ENCODE data around the gene ZEB2.

The ZEB2 gene

DNA sequence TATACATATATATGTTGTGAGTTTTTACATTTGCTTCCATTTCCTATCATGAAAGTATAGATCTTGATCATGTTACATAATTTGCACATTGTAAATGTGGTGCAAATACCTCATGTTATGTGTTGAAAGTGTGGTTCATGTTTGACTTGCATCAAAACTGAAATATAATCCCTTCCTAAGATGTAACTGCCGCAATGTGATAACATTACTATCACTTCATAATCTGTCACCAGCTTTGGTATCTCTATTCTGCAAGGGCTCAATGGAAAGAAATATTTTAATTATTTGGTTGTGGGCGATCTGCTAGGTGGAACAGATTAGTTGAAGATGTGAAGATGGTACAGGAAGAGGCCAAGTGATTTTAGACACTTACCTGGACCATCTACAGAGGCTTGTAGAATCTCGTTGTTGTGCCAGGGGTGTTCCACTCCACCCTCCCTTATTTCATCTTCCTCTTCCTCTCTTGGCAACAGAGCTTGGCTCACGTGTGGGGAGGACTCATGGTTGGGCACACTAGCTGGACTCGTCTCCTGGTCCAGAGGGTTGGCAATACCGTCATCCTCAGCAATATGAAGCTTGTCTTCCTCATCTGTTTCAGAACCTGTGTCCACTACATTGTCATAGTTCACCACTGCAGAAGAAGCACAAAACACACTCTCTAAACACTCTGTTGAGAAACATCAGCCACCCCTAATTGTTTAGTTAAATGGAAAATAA, 90.4 kb downstream of the ZEB2 start:
- no peak for DNase-seq (ENCODE audit: extremely low read depth in 1 of 2, low read depth in 1 of 2)

- no peak for DNase-seq (ENCODE audit: extremely low read depth in 1 of 2, low read depth in 1 of 2)
These were observed 92.9 kb downstream of the ZEB2 start for GRCh38 chr2:144426981-144427479.

DNA sequence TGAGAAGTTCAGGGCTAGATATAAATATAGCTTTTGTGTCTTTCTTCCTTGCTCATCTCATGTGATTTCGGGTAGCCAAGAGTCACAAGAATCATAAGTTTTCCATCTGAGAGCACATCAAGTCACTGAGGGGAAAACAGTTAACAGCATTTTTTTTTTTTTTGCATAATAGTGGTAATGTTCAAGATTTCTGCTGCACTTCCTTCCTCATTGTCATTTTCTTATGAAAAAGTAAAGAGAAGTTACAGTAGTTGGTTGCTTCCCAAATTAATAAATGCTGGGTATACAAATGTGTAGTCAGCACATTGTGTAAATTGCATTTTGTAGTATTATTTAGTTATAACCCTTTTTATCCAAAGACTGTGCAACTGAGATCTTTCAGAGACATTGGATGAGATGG, 93.6 kb downstream of the ZEB2 start:
- no peak for DNase-seq (ENCODE audit: extremely low read depth in 1 of 2, low read depth in 1 of 2)

- peak in 1 of 2 donors; percentile 34 for DNase-seq (ENCODE audit: extremely low read depth in 1 of 2, low read depth in 1 of 2)
These were observed 95.2 kb downstream of the ZEB2 start for GRCh38 chr2:144424559-144425240.

DNA sequence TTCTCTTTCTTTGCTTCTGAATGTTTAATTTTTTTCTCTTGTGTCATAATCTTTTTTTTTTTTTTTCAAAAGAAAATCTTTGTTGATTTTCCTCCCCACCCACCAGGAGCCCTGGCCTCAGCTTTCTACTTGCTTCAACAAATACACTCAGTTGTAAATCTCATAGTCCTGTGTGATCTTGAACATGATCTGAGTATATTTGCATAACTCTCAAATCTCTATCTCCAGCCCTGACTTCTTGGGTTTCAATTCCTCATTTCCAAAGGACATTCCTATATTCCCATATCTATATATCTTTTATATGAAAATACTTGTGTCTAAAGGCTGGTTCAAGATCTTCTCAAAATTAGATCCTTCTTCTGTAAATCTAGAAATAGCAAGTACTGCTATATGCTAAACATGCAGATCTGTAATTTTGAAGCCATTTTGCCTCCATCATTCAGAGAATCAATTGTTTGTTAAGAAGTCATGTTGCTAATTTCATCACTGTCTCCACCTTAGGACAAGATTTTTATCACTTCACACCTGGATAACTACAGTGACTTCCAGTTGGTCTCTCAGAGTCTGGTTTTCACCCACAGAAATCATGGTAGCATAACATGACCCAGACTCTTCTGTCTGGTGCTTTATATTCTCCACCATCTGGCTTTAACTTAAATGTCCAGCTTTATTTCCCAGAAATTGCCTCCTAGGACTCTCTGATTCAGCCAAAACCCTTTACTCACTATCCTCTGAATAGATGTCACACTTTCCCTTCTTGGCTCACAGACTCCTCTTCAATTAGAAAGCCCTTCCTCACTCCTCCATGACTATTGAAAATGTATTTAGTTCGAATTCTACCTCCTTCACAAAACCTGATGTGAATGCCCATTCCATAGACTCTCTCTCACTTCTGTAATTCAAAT, 98.1 kb downstream of the ZEB2 start:
- DNase-seq (ENCODE audit: extremely low read depth in 1 of 2, low read depth in 1 of 2) = no peak

DNA sequence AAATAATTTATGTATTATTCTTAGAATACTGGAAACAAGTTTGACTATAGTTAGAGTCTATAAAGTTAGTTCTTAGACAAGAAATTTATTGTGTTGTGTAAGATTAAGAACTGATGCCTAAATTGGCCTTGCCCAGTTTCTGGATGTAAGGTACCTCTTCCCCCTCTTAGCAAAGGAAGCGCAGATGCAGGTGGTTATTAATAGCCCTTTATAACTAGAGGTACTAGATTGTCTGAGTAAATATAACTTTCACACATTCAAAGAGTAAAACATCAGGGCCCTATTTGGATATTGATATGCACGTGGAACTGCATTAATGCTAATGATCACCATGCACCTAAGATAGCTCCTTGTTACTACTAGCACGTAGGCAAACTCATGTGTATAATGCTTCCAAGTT, 100.7 kb downstream of the ZEB2 start:
- DNase-seq (ENCODE audit: extremely low read depth in 1 of 2, low read depth in 1 of 2) = no peak

- no peak for DNase-seq (ENCODE audit: extremely low read depth in 1 of 2, low read depth in 1 of 2)
These were observed 104.5 kb downstream of the ZEB2 start for GRCh38 chr2:144415386-144415785.

DNA sequence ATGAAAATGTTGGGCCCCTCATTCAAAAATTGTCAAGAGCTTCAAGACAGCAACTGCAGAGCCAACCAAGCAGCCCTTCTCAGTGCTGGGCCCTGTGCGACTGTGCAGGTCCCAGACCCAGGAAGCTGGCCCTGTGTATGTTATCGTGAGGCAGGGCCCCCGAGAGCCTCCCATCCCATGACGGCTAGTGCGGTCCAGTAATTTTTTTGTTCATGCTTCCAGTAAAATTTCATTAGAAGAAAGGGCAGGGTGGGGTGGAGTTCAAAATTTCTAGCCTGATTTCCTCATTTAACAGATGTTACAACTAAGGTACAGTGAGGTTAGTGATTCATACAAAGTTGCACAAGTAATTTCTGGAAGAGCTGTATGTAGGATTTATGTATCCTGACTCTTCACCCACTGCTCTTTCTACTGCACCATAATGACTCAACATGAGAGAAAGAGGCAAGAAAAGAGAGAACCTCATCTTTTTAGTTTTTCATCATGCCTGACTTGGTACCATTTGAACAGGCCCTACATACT, 105.5 kb downstream of the ZEB2 start:
- no peak for DNase-seq (ENCODE audit: extremely low read depth in 1 of 2, low read depth in 1 of 2)

GRCh38 chr2:144412709-144413108, 107.2 kb downstream of the ZEB2 start:
- no peak for DNase-seq (ENCODE audit: extremely low read depth in 1 of 2, low read depth in 1 of 2)

- DNase-seq (ENCODE audit: extremely low read depth in 1 of 2, low read depth in 1 of 2) = no peak
These were observed 108.4 kb downstream of the ZEB2 start for GRCh38 chr2:144411473-144411872.

- DNase-seq (ENCODE audit: extremely low read depth in 1 of 2, low read depth in 1 of 2) = no peak
These were observed 110.7 kb downstream of the ZEB2 start for GRCh38 chr2:144409241-144409640.

DNA sequence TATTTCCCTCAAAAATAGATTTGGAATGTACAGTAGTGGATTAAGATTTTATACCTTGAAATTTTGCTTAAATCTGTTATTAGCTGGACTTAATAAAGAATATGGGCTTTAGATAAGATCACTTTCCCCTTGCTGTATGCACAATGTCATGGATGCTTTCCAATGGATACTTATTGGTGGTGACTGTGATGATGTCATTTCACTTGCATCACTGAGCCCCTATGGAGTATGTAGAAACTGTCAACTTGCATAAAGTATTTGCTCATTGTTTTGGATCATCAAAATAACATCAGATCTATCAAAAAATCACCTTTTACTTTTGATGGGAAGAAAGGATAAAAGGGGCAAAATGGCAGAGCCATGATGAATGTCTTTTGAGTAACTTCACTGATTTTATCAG, 112.7 kb downstream of the ZEB2 start:
- no peak for DNase-seq (ENCODE audit: extremely low read depth in 1 of 2, low read depth in 1 of 2)

DNA sequence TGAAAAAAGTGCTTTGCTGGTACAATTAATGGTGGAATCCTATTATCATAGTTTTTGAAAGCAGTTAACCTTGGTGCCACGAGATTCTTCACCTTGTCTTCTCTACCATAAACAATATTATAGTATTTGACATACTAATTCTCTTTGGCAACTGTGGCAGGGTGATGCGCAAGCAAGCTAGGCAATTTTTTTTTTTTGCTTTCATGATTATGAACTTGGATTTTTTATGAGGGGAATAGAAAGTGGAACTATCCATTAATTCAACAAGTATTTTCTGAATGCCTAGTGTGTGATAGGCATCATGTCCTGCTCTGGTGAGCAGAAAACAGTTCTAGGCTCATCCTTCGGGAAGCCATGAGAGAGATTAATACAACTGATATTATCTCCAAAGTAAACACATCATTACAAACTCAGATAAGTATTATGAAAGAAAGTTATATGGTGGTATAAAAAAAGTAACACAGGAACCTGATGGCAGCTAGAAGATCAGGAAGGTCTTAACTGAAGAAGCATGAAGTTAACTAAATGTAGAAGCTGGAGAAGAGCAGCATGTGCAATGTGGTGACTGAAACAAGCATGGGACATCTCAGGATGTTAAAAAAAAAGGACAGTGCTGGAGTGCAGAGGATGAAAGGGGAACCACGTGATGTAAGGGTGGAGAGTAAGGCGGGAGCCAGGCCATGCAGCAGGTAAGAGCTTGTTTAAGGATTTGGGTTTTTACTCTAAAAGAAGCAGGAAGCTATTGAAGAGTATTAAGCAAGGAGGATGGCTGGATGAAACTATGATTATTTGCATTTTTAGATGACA, 113.7 kb downstream of the ZEB2 start:
- DNase-seq (ENCODE audit: extremely low read depth in 1 of 2, low read depth in 1 of 2) = no peak

DNA sequence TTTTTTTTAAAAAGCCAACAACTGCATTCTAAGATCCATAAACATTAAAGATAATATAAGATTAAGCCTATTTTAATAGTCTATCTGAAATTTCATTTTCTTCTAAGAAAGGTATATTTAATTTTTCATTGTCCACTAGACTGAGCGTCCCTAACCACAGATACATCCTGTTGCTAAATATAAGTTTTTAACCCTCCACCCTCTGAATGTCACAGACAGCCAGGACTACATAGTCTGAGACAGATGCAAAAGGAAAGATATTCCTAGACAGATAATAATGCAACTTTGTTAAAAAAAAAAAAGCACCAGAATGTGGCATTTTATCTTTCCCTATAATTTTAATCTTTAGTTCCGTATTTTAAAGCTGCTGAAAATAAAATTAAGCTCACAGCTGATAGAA, 114.6 kb downstream of the ZEB2 start:
- no peak for DNase-seq (ENCODE audit: extremely low read depth in 1 of 2, low read depth in 1 of 2)

GRCh38 chr2:144404586-144405314, 115.2 kb downstream of the ZEB2 start:
- DNase-seq (ENCODE audit: extremely low read depth in 1 of 2, low read depth in 1 of 2) = no peak

DNA sequence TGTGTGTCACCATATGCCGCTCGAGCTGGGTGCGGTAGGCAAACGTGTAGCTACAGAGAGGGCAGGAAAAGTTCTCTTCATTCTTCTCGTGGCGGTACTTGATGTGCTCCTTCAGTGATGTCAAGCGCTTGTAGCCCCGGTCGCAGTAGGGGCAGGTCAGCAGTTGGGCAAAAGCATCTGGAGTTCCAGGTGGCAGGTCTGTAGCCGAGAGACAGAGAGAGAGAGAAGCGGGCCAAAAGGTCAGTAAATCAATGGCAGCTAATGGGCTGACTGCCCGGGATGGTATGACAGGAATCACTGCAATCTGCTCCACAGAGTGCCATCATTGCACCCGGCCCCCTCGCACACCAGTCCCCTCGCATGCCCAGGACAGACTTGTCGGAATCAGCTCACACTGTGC, 116.0 kb downstream of the ZEB2 start:
- DNase-seq (ENCODE audit: extremely low read depth in 1 of 2, low read depth in 1 of 2) = no peak

- no peak for DNase-seq (ENCODE audit: extremely low read depth in 1 of 2, low read depth in 1 of 2)
These were observed 117.7 kb downstream of the ZEB2 start for GRCh38 chr2:144402251-144402650.

- no peak for DNase-seq (ENCODE audit: extremely low read depth in 1 of 2, low read depth in 1 of 2)
These were observed 118.9 kb downstream of the ZEB2 start for GRCh38 chr2:144401036-144401435.

GRCh38 chr2:144396318-144396717, 123.6 kb downstream of the ZEB2 start:
- DNase-seq (ENCODE audit: extremely low read depth in 1 of 2, low read depth in 1 of 2) = no peak

Data from stimulated activated CD8-positive, alpha-beta memory T cell treated with anti-CD3 and anti-CD28 coated beads, Interleukin-7, amount 100 ng/mL, for 48 hours (primary cell).